Smooth muscle cell (in vitro differentiated cells): ENCODE results near the gene PAPPA. TPM values are rescaled to one million over a fixed set of nuclear protein-coding genes. Genes with fewer than 3 reads are reported as not detected.

ENCODE experiments used
- DNase-seq: peaks from one replicate; lab custom pipeline; 2025; ENCODE audit not compliant: unreplicated experiment; lab: John Stamatoyannopoulos, UW
- H2AFZ ChIP-seq: fragments of 200-600 bp; sonication (generic); 2 replicates; pipeline ENCODE4 v1.6.0; 2016; ENCODE audit warnings: antibody characterized with exemption, low read depth, mild to moderate bottlenecking
- H3F3A ChIP-seq: fragments of 200-600 bp; sonication (generic); 2 replicates; pipeline ENCODE4 v1.6.0; 2017; ENCODE audit warnings: antibody characterized with exemption, low read depth
- H3K27ac ChIP-seq: fragments of 200-600 bp; sonication (generic); 2 replicates; pipeline ENCODE4 v1.5.1; 2016; ENCODE audit warnings: low read depth, mild to moderate bottlenecking
- H3K27me3 ChIP-seq: fragments of 200-600 bp; sonication (generic); 2 replicates; pipeline ENCODE4 v1.6.1; 2016; ENCODE audit warnings: low read depth, mild to moderate bottlenecking
- H3K36me3 ChIP-seq: fragments of 200-600 bp; sonication (generic); 2 replicates; pipeline ENCODE4 v1.5.1; 2016; ENCODE audit warnings: low read depth
- H3K4me1 ChIP-seq: fragments of 200-600 bp; sonication (generic); 2 replicates; pipeline ENCODE4 v1.5.1; 2016; ENCODE audit warnings: low read depth
- H3K4me2 ChIP-seq: fragments of 200-600 bp; sonication (generic); 2 replicates; pipeline ENCODE4 v1.6.0; 2016; ENCODE audit warnings: mild to moderate bottlenecking
- H3K4me3 ChIP-seq: fragments of 200-600 bp; sonication (generic); 2 replicates; pipeline ENCODE4 v1.5.1; 2016; ENCODE audit warnings: mild to moderate bottlenecking
- H3K79me2 ChIP-seq: fragments of 200-600 bp; sonication (generic); 2 replicates; pipeline ENCODE4 v1.6.0; 2016; ENCODE audit warnings: low read depth, mild to moderate bottlenecking
- H3K9ac ChIP-seq: fragments of 200-600 bp; sonication (generic); 2 replicates; pipeline ENCODE4 v1.6.0; 2016; ENCODE audit warnings: low read depth
- H3K9me3 ChIP-seq: fragments of 200-600 bp; sonication (generic); replicated peaks from 2 replicates; pipeline ENCODE4 v1.5.1; 2016; ENCODE audit warnings: low read depth
- H4K20me1 ChIP-seq: fragments of 200-600 bp; sonication (generic); 2 replicates; pipeline ENCODE4 v1.6.0; 2016; ENCODE audit warnings: low read depth
- CTCF ChIP-seq: fragments of 200-600 bp; sonication (generic); IDR thresholded peaks from 2 replicates; pipeline ENCODE4 v1.5.1; 2017; ENCODE audit warnings: borderline replicate concordance, mild to moderate bottlenecking, antibody characterized with exemption; ENCODE audit not compliant: insufficient read depth, poor library complexity, severe bottlenecking
- WGBS: methylation state at CpG from one replicate; pipeline ENCODE4 v1.1.7; 2016; ENCODE audit warnings: low lambda C conversion rate; 5-methylcytosine and 5-hydroxymethylcytosine counted together
- polyA plus RNA-seq: library from polyadenylated mRNA; unstranded; fragments of >200 nt; fragmentation: Nextera tagmentation; extraction: Ambion mirVana; gene quantifications from 2 replicates; pipeline ENCODE4 v1.2.1, GENCODE V29; 2016
- total RNA-seq: library from RNA; depleted of rRNA; stranded (reverse); fragments of >200 nt; gene quantifications from 2 replicates; pipeline ENCODE4 v1.2.3, GENCODE V29; 2014

Gene PAPPA
- total and polyA plus RNA-seq, 2 experiments from 2014 or later, result 27.7 to 114 TPM

DNA sequence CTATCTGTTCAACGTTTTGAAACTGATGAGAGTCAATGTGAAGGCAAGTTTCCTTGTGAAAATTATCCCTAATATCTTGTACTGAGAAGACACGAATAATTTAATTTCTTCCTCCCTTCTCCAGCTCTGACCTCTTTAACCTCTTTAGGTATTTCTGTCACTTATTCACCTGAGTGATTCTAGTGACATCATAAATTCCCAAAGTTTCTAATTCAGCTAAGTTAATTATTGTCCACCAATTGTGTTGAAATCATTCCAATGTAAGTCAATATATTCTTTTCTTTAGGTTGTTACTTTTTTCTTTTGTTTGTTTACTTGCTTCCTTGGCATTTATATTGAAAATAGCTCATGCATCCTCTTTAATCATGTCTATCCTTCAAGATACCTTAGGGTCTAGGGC, 143.8 kb downstream of the PAPPA start:
- TF ChIP-seq CTCF, result no peak
- H3K79me2 ChIP-seq, result peaks cover 7% of the 10 kb centered on the region

DNA sequence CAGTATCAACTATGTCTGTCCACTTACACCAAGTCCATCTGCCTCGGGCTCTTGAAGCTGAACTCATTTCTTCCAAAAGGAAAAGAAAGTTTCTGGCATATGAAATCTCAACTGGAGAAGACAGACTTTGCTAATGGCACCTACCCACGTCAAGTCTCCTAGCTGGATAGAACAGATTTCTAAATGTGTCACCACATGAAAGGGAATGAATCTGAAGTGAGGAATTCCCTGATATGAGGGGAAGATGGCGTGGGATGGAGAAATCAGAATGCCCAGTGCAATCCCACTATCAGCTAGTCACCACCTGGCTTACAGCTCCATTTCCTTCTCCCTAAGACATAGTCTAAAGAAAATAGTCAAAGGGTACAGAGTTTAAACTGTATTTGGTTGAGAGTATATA, 144.7 kb downstream of the PAPPA start:
- Histone ChIP-seq H3K4me3 (no peak overlapping the region), H3F3A (no peaks in the 10 kb centered on the region), H3K79me2 (peaks cover 7% of the 10 kb centered on the region), H4K20me1 (peaks cover 42% of the 10 kb centered on the region), H3K4me1 (no peaks in the 10 kb centered on the region), H3K4me2 (no peak overlapping the region), H3K9ac (no peak overlapping the region), H2AFZ (no peak overlapping the region), H3K9me3 (no peaks in the 10 kb centered on the region), H3K27ac (no peak overlapping the region), H3K27me3 (no peaks in the 10 kb centered on the region), H3K36me3 (peaks cover 8% of the 10 kb centered on the region)
- TF ChIP-seq CTCF, result no peak
- DNase-seq, result no peak
- WGBS, result 67% methylated on average over 3 of the region's 3 CpGs

More for the DNA sequence above, 143.8 kb downstream of the PAPPA start:
- Histone ChIP-seq H4K20me1 (peaks cover 48% of the 10 kb centered on the region), H3K4me1 (no peaks in the 10 kb centered on the region), H3K4me3 (no peak overlapping the region), H3K9ac (no peak overlapping the region), H3K36me3 (peaks cover 5% of the 10 kb centered on the region), H3K4me2 (no peak overlapping the region), H3K9me3 (no peaks in the 10 kb centered on the region), H3K27me3 (no peaks in the 10 kb centered on the region), H2AFZ (no peak overlapping the region), H3K27ac (no peak overlapping the region), H3F3A (no peaks in the 10 kb centered on the region)
- no peak for DNase-seq
- 95% methylated on average over 2 of the region's 2 CpGs for WGBS

- Histone ChIP-seq H3K9ac (no peak overlapping the region), H4K20me1 (peaks cover 42% of the 10 kb centered on the region), H3K4me3 (no peak overlapping the region), H3K4me1 (no peaks in the 10 kb centered on the region), H3K79me2 (peaks cover 7% of the 10 kb centered on the region), H3K9me3 (no peaks in the 10 kb centered on the region), H3K4me2 (no peak overlapping the region), H3F3A (no peaks in the 10 kb centered on the region), H3K27ac (no peak overlapping the region), H2AFZ (no peak overlapping the region), H3K27me3 (no peaks in the 10 kb centered on the region), H3K36me3 (peaks cover 8% of the 10 kb centered on the region)
- WGBS, result 82% methylated on average over 6 of the region's 6 CpGs
- no peak for TF ChIP-seq CTCF
- DNase-seq, result no peak
Observed at GRCh38 chr9:116298878-116299391, 145.3 kb downstream of the PAPPA start.

GRCh38 chr9:116300360-116300870, 146.8 kb downstream of the PAPPA start:
- peaks cover 12% of the 10 kb centered on the region for H3K36me3 ChIP-seq
- H3K4me1 ChIP-seq, result no peaks in the 10 kb centered on the region
- no peak overlapping the region for H3K4me3 ChIP-seq
- WGBS, result 87% methylated on average over 2 of the region's 2 CpGs
- no peak for DNase-seq
- no peaks in the 10 kb centered on the region for H3K9me3 ChIP-seq
- H4K20me1 ChIP-seq, result peaks cover 42% of the 10 kb centered on the region
- no peak overlapping the region for H2AFZ ChIP-seq
- TF ChIP-seq CTCF, result no peak
- H3K79me2 ChIP-seq, result peaks cover 7% of the 10 kb centered on the region
- no peaks in the 10 kb centered on the region for H3F3A ChIP-seq
- no peak overlapping the region for H3K27ac ChIP-seq
- H3K27me3 ChIP-seq, result no peaks in the 10 kb centered on the region
- no peak overlapping the region for H3K4me2 ChIP-seq
- no peak overlapping the region for H3K9ac ChIP-seq
